Fibroblast of the conjunctiva (primary cell): ENCODE results near the gene SNX4.

Experiments
- DNase-seq: peaks from one replicate; pipeline ENCODE4 v3.0.0-alpha.2; 2010; ENCODE audit warnings: low read depth

Gene SNX4

GRCh38 chr3:125403789-125404188, 116.2 kb downstream of the SNX4 start:
- DNase-seq: no peak

- no peak for DNase-seq
These were observed 117.4 kb downstream of the SNX4 start for GRCh38 chr3:125402639-125403038.

- no peak for DNase-seq
These were observed 118.6 kb downstream of the SNX4 start for GRCh38 chr3:125401402-125401801.

GRCh38 chr3:125398952-125399351, 121.0 kb downstream of the SNX4 start:
- DNase-seq: no peak
